Measurements from ENCODE around the gene TNNI2. TPM values are rescaled to one million over a fixed set of nuclear protein-coding genes. Genes with fewer than 3 reads are reported as not detected.

TNNI2 gene
- total RNA-seq, 1 experiment from 2014 or later, result 7.8 TPM

GRCh38 chr11:1866226-1866625 lies 27.4 kb downstream of the TNNI2 start:
- CTCF ChIA-PET, result no interaction called here
- TF ChIP-seq CTCF (conservative IDR thresholded peaks at IDR 0.05) (no peak), EZH2 (IDR thresholded peaks at IDR 0.05; ENCODE audit: low read depth) (no peak)

GRCh38 chr11:1866776-1867175 lies 28.0 kb downstream of the TNNI2 start:
- no TSS peak for BruUV-seq (replicated peaks)
- Histone ChIP-seq H3K27ac (no peak overlapping the region), H3F3A (ENCODE audit: insufficient read depth, low read depth) (no peaks in the 10 kb centered on the region), H3K4me2 (no peak overlapping the region), H3K9me3 (ENCODE audit: insufficient read depth, low read depth) (no peaks in the 10 kb centered on the region), H3K36me3 (ENCODE audit: low read depth) (no peaks in the 10 kb centered on the region), H4K20me1 (ENCODE audit: insufficient read depth) (no peaks in the 10 kb centered on the region), H3K27me3 (ENCODE audit: insufficient read depth, low read depth) (0 out of 2 replicates have a peak, but pooled peaks cover 11% of the 10 kb centered on the region), H2AFZ (no peak overlapping the region), H3K4me1 (replicated peaks; ENCODE audit: insufficient read depth) (peaks cover 18% of the 10 kb centered on the region), H3K4me3 (no peak overlapping the region), H3K9me2 (ENCODE audit: insufficient read depth) (no peaks in the 10 kb centered on the region), H3K79me2 (ENCODE audit: low read depth) (no peaks in the 10 kb centered on the region)
- TF ChIP-seq EZH2 (IDR thresholded peaks at IDR 0.05; ENCODE audit: low read depth) (no peak), CTCF (conservative IDR thresholded peaks at IDR 0.05) (no peak)
- ChIA-PET POLR2A (ENCODE audit: unreplicated experiment) (no interaction called here), CTCF (no interaction called here)
- DNase-seq, result no peak
- intact Hi-C loops (cut with micrococcal nuclease; ENCODE audit: unreplicated experiment), result no loop called here

More at GRCh38 chr11:1866226-1866625, 27.4 kb downstream of the TNNI2 start:
- H3F3A ChIP-seq (ENCODE audit: insufficient read depth, low read depth), result no peaks in the 10 kb centered on the region
- H3K9me3 ChIP-seq (ENCODE audit: insufficient read depth, low read depth), result no peaks in the 10 kb centered on the region
- no peak for DNase-seq
- no peak overlapping the region for H2AFZ ChIP-seq
- H3K27ac ChIP-seq, result no peak overlapping the region
- H3K4me2 ChIP-seq, result no peak overlapping the region
- POLR2A ChIA-PET (ENCODE audit: unreplicated experiment), result no interaction called here
- H3K27me3 ChIP-seq (ENCODE audit: insufficient read depth, low read depth), result 0 out of 2 replicates have a peak, but pooled peaks cover 11% of the 10 kb centered on the region
- no peaks in the 10 kb centered on the region for H3K36me3 ChIP-seq (ENCODE audit: low read depth)
- H3K4me1 ChIP-seq (replicated peaks; ENCODE audit: insufficient read depth), result peaks cover 18% of the 10 kb centered on the region
- no peaks in the 10 kb centered on the region for H3K79me2 ChIP-seq (ENCODE audit: low read depth)
- no TSS peak for BruUV-seq (replicated peaks)
- no peaks in the 10 kb centered on the region for H3K9me2 ChIP-seq (ENCODE audit: insufficient read depth)
- intact Hi-C loops (cut with micrococcal nuclease; ENCODE audit: unreplicated experiment), result no loop called here
- H4K20me1 ChIP-seq (ENCODE audit: insufficient read depth), result no peaks in the 10 kb centered on the region
- H3K4me3 ChIP-seq, result no peak overlapping the region

- BruUV-seq (replicated peaks), result no TSS peak
- no peak for TF ChIP-seq CTCF (conservative IDR thresholded peaks at IDR 0.05)
- TF ChIP-seq EZH2 (IDR thresholded peaks at IDR 0.05; ENCODE audit: low read depth), result no peak
- intact Hi-C loops (cut with micrococcal nuclease; ENCODE audit: unreplicated experiment), result no loop called here
- Histone ChIP-seq H4K20me1 (ENCODE audit: insufficient read depth) (no peaks in the 10 kb centered on the region), H3K4me1 (replicated peaks; ENCODE audit: insufficient read depth) (peaks cover 18% of the 10 kb centered on the region), H3K4me3 (no peak overlapping the region), H3K4me2 (no peak overlapping the region), H3F3A (ENCODE audit: insufficient read depth, low read depth) (no peaks in the 10 kb centered on the region), H3K79me2 (ENCODE audit: low read depth) (no peaks in the 10 kb centered on the region), H3K9me3 (ENCODE audit: insufficient read depth, low read depth) (no peaks in the 10 kb centered on the region), H3K27ac (no peak overlapping the region), H2AFZ (no peak overlapping the region), H3K9me2 (ENCODE audit: insufficient read depth) (no peaks in the 10 kb centered on the region), H3K27me3 (ENCODE audit: insufficient read depth, low read depth) (0 out of 2 replicates have a peak, but pooled peaks cover 11% of the 10 kb centered on the region), H3K36me3 (ENCODE audit: low read depth) (no peaks in the 10 kb centered on the region)
- CTCF ChIA-PET, result no interaction called here
- DNase-seq, result no peak
- POLR2A ChIA-PET (ENCODE audit: unreplicated experiment), result no interaction called here
Observed at GRCh38 chr11:1867381-1867780, 28.6 kb downstream of the TNNI2 start.

Measured in PC-9 (cell line).